AG04450 (cell line): ENCODE measurements around the gene PAPPA2. TPM values are rescaled to one million over a fixed set of nuclear protein-coding genes. Genes with fewer than 3 reads are reported as not detected.
"Not testable (repeated sequence)": the region's sequence is repeated elsewhere in the genome, so short reads cannot be mapped to it uniquely, and the experiment has no call there.

Experiments used
- CTCF ChIA-PET: fragments of 300-600, 350-600 bp; formaldehyde crosslinking; extraction: SDS; loops from one replicate; lab custom pipeline; 2022; ENCODE audit warnings: antibody characterized with exemption, inconsistent platforms; lab: Charles Lee
- POLR2A ChIA-PET: fragments of 350-600 bp; formaldehyde crosslinking; extraction: SDS; loops from one replicate; lab custom pipeline; 2021; ENCODE audit warnings: antibody characterized with exemption, inconsistent platforms; lab: Yijun Ruan, JAX
- DNase-seq: peaks from one replicate; pipeline ENCODE4 v3.0.0-alpha.2; 2011; ENCODE audit warnings: low read depth, low spot score
- H3K27ac ChIP-seq: one replicate; pipeline ENCODE4 v1.5.1; 2012; ENCODE audit warnings: low read depth, low read length, control low read depth
- H3K27me3 ChIP-seq: one replicate; pipeline ENCODE4 v1.6.0; 2012; ENCODE audit warnings: low read length; ENCODE audit not compliant: control insufficient read depth, insufficient read depth
- H3K4me3 ChIP-seq: 2 replicates; pipeline ENCODE4 v1.5.1; 2011; ENCODE audit warnings: mild to moderate bottlenecking, low read depth, low read length, control low read depth
- H3K9me3 ChIP-seq: 2 replicates; pipeline ENCODE4 v1.5.1; 2012; ENCODE audit warnings: low read length; ENCODE audit not compliant: control insufficient read depth, insufficient read depth
- CTCF ChIP-seq: IDR thresholded peaks from 2 replicates; pipeline ENCODE4 v1.5.1; 2011; ENCODE audit warnings: low read depth, low read length, control low read depth, inconsistent platforms
- polyA minus RNA-seq: library from RNA; depleted of rRNA, polyadenylated mRNA; stranded (reverse); fragments of >200 nt; gene quantifications from 2 replicates; pipeline ENCODE4 v1.2.3, GENCODE V29; 2011; rRNA and poly(A)+ RNA removed
- polyA plus RNA-seq: library from polyadenylated mRNA; depleted of rRNA; stranded (reverse); fragments of >200 nt; gene quantifications from 2 replicates; pipeline ENCODE4 v1.2.3, GENCODE V29; 2011; rRNA removed

Gene PAPPA2
- polyA plus RNA-seq (0.16 and 0.29 TPM in 2 replicates), polyA minus RNA-seq (0.35 and 0.55 TPM in 2 replicates)

- no peak within 1 kb of the TSS for H3K4me3 ChIP-seq
- ChIA-PET CTCF (no interaction called here), POLR2A (no interaction called here)
- DNase-seq: no peak
- H3K27me3 ChIP-seq: no peaks in the 10 kb centered on the region
- H3K9me3 ChIP-seq: no peaks in the 10 kb centered on the region
- H3K27ac ChIP-seq: no peak within 1 kb of the TSS
- TF ChIP-seq CTCF: no peak
Measured at GRCh38 chr1:176462674-176463378, at the start of gene PAPPA2. TSS of gene PAPPA2 (plus strand) at chr1:176463175. CDS start at chr1:176556323, 93,148 bp downstream.

- no peak for TF ChIP-seq CTCF
- Histone ChIP-seq H3K27ac (no peak overlapping the region), H3K4me3 (no peak overlapping the region), H3K27me3 (no peaks in the 10 kb centered on the region), H3K9me3 (peaks cover 4% of the 10 kb centered on the region)
- DNase-seq: no peak
- ChIA-PET POLR2A (no interaction called here), CTCF (no interaction called here)
Measured at GRCh38 chr1:176416777-176417176, 46.2 kb upstream of the PAPPA2 start.

GRCh38 chr1:176419608-176420007, 43.4 kb upstream of the PAPPA2 start:
- H3K27ac ChIP-seq, CTCF ChIA-PET, H3K9me3 ChIP-seq, H3K4me3 ChIP-seq, DNase-seq, POLR2A ChIA-PET, H3K27me3 ChIP-seq: not testable (repeated sequence)

GRCh38 chr1:176434234-176434633, 28.7 kb upstream of the PAPPA2 start:
- H3K9me3 ChIP-seq: no peaks in the 10 kb centered on the region
- DNase-seq: no peak
- no peaks in the 10 kb centered on the region for H3K27me3 ChIP-seq
- ChIA-PET CTCF (no interaction called here), POLR2A (no interaction called here)
- H3K4me3 ChIP-seq: no peak overlapping the region
- H3K27ac ChIP-seq: no peak overlapping the region
- no peak for TF ChIP-seq CTCF

- no peak overlapping the region for H3K4me3 ChIP-seq
- DNase-seq: no peak
- TF ChIP-seq CTCF: no peak
- no peaks in the 10 kb centered on the region for H3K27me3 ChIP-seq
- H3K27ac ChIP-seq: no peak overlapping the region
- ChIA-PET POLR2A (no interaction called here), CTCF (no interaction called here)
- no peaks in the 10 kb centered on the region for H3K9me3 ChIP-seq
Measured at GRCh38 chr1:176436251-176436650, 26.7 kb upstream of the PAPPA2 start.
